Neural progenitor cell (in vitro differentiated cells): ENCODE measurements around the gene PRKAG3. TPM values are rescaled to one million over a fixed set of nuclear protein-coding genes. Genes with fewer than 3 reads are reported as not detected.
A peak's percentile ranks its signal among the peaks of the same experiment; 100 is the strongest.

Source experiments
- DNase-seq: peaks from one replicate; pipeline ENCODE4 v3.0.0-alpha.2; 2016; ENCODE audit warnings: low spot score
- H2AFZ ChIP-seq: fragments of 200-600 bp; sonication (generic); replicated peaks from 2 replicates; pipeline ENCODE4 v1.6.1; 2016; ENCODE audit warnings: antibody characterized with exemption
- H3F3A ChIP-seq: fragments of 200-600 bp; sonication (generic); 2 replicates; pipeline ENCODE4 v1.6.1; 2016; ENCODE audit warnings: antibody characterized with exemption, low read depth
- H3K27ac ChIP-seq: fragments of 200-600 bp; sonication (generic); 2 replicates; pipeline ENCODE4 v1.5.1; 2016; ENCODE audit warnings: mild to moderate bottlenecking
- H3K27me3 ChIP-seq: fragments of 200-600 bp; sonication (generic); 2 replicates; pipeline ENCODE4 v1.6.1; 2016; ENCODE audit warnings: mild to moderate bottlenecking, moderate library complexity
- H3K36me3 ChIP-seq: fragments of 200-600 bp; sonication (generic); 2 replicates; pipeline ENCODE4 v1.5.1; 2016
- H3K4me1 ChIP-seq: fragments of 200-600 bp; sonication (generic); 2 replicates; pipeline ENCODE4 v1.6.1; 2016; ENCODE audit warnings: mixed run types
- H3K4me2 ChIP-seq: fragments of 200-600 bp; sonication (generic); 2 replicates; pipeline ENCODE4 v1.6.1; 2016
- H3K4me3 ChIP-seq: fragments of 200-600 bp; sonication (generic); 2 replicates; pipeline ENCODE4 v1.5.1; 2016
- H3K79me2 ChIP-seq: fragments of 200-600 bp; sonication (generic); 2 replicates; pipeline ENCODE4 v1.6.1; 2016; ENCODE audit warnings: low read depth
- H3K9ac ChIP-seq: fragments of 200-600 bp; sonication (generic); 2 replicates; pipeline ENCODE4 v1.6.1; 2016
- H3K9me3 ChIP-seq: fragments of 200-600 bp; sonication (generic); 2 replicates; pipeline ENCODE4 v1.5.1; 2016; ENCODE audit warnings: low read depth
- H4K20me1 ChIP-seq: fragments of 200-600 bp; sonication (generic); 2 replicates; pipeline ENCODE4 v1.6.1; 2016; ENCODE audit warnings: low read depth
- H3K27ac Mint-ChIP-seq: 3 replicates; pipeline ENCODE4 v1.8.0; 2021; ENCODE audit warnings: mixed read lengths
- H3K27me3 Mint-ChIP-seq: 2 replicates; pipeline ENCODE4 v1.8.0; 2022; ENCODE audit warnings: low read depth, mild to moderate bottlenecking, inconsistent platforms, moderate library complexity, mixed read lengths; ENCODE audit not compliant: insufficient read depth
- H3K36me3 Mint-ChIP-seq: 3 replicates; pipeline ENCODE4 v1.8.0; 2021; ENCODE audit warnings: mixed read lengths
- H3K4me1 Mint-ChIP-seq: 3 replicates; pipeline ENCODE4 v1.8.0; 2021; ENCODE audit warnings: mixed read lengths
- H3K4me3 Mint-ChIP-seq: 3 replicates; pipeline ENCODE4 v1.8.0; 2021; ENCODE audit warnings: mild to moderate bottlenecking, moderate library complexity, mixed read lengths
- H3K9me3 Mint-ChIP-seq: 3 replicates; pipeline ENCODE4 v1.8.0; 2020; ENCODE audit warnings: mixed read lengths
- EZH2 ChIP-seq: fragments of 200-600 bp; sonication (generic); IDR thresholded peaks from 2 replicates; pipeline ENCODE4 v1.6.1; 2017; ENCODE audit warnings: antibody characterized with exemption, mild to moderate bottlenecking, moderate library complexity
- EZH2phosphoT487 ChIP-seq: fragments of 200-600 bp; sonication (generic); IDR thresholded peaks from 2 replicates; pipeline ENCODE4 v1.6.1; 2017; ENCODE audit warnings: antibody characterized with exemption
- total RNA-seq: library from RNA; depleted of rRNA; stranded (reverse); fragments of >200 nt; gene quantifications from 2 replicates; pipeline ENCODE4 v1.2.3, GENCODE V29; 2015; ENCODE audit warnings: low replicate concordance
- TF ChIP-seq, protein P1 (sequence below): fragments of 200-600 bp; sonication (generic); IDR thresholded peaks from 2 replicates; pipeline ENCODE4 v1.5.1; 2017; ENCODE audit warnings: antibody characterized with exemption, mild to moderate bottlenecking

The PRKAG3 gene
- total RNA-seq, 1 donor from 2014 or later = not detected

DNA sequence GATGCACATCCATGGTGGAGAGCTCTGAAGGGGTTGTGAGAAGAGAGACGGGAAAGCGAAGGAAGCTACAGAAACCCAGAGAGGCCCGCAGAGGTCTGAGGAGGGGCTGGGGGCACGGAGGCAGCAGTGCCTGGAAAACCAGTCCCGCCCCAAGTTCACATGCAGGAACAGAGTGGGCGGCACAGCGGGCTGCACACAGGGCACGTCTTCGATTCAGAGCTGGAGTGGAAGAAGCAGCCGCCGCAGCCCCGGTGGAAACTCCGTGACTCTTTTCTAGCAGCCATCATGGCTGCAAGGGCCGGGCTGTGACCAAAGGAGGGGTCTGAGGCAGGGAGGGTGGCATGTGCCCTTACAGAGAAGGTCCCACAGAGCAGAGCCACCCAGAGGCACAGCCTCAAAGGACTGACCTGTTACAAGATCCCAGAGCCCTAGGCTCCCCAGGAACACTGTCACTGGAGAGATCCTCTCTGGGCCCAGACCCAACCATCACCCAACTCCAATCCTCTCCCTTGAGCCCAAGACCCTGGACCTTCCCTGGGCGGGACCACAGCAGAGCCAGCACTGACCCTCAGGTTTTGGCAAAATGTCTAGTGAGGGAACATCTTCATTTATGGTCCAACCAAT is 10.7 kb downstream of the PRKAG3 start:
- H3K4me1 ChIP-seq = no peaks in the 10 kb centered on the region
- Mint-ChIP-seq H3K27ac (no peak overlapping the region), H3K4me3 (no peak overlapping the region)

DNA sequence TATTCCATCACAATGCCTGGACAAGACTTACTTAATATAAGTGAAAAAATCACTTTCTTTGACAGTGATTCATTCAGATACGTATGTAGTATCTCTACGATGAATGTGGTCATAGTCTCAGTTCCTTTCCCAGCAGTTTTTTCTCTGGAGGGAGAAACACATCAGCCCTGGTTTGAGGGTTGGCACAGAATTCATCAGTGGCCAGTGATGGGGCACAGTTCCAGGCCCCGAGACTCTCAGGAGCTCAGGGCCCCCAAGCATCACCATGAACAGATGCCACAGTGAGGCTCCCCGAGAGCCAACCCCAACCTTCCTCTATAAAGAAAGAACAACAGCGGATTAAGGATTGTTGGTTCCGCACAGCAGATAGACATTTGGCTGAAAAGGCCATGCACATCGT is 12.5 kb downstream of the PRKAG3 start:
- H3K4me1 Mint-ChIP-seq = peaks cover 3% of the 10 kb centered on the region
- H3K27ac ChIP-seq = no peak overlapping the region
- H3K27me3 Mint-ChIP-seq = peaks cover 5% of the 10 kb centered on the region
- no peak overlapping the region for H3K4me2 ChIP-seq
- no peaks in the 10 kb centered on the region for H3F3A ChIP-seq
- no peak overlapping the region for H3K27ac Mint-ChIP-seq
- no peaks in the 10 kb centered on the region for H4K20me1 ChIP-seq
- no peaks in the 10 kb centered on the region for H3K9me3 ChIP-seq
- H3K79me2 ChIP-seq = no peaks in the 10 kb centered on the region
- no peak overlapping the region for H3K4me3 ChIP-seq
- no peaks in the 10 kb centered on the region for H3K27me3 ChIP-seq
- DNase-seq = no peak
- H2AFZ ChIP-seq = no peak overlapping the region
- H3K36me3 ChIP-seq = no peaks in the 10 kb centered on the region
- H3K4me3 Mint-ChIP-seq = no peak overlapping the region
- H3K9ac ChIP-seq = no peak overlapping the region
- TF ChIP-seq, protein P1, sequence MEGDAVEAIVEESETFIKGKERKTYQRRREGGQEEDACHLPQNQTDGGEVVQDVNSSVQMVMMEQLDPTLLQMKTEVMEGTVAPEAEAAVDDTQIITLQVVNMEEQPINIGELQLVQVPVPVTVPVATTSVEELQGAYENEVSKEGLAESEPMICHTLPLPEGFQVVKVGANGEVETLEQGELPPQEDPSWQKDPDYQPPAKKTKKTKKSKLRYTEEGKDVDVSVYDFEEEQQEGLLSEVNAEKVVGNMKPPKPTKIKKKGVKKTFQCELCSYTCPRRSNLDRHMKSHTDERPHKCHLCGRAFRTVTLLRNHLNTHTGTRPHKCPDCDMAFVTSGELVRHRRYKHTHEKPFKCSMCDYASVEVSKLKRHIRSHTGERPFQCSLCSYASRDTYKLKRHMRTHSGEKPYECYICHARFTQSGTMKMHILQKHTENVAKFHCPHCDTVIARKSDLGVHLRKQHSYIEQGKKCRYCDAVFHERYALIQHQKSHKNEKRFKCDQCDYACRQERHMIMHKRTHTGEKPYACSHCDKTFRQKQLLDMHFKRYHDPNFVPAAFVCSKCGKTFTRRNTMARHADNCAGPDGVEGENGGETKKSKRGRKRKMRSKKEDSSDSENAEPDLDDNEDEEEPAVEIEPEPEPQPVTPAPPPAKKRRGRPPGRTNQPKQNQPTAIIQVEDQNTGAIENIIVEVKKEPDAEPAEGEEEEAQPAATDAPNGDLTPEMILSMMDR = no peak
- TF ChIP-seq EZH2 (no peak), EZH2phosphoT487 (no peak)
- H3K9me3 Mint-ChIP-seq = no peaks in the 10 kb centered on the region
- H3K4me1 ChIP-seq = no peaks in the 10 kb centered on the region
- H3K36me3 Mint-ChIP-seq = no peaks in the 10 kb centered on the region

More for the DNA sequence above, 10.7 kb downstream of the PRKAG3 start:
- Histone ChIP-seq H3K27me3 (no peaks in the 10 kb centered on the region), H3K9ac (no peak overlapping the region), H3K4me3 (no peak overlapping the region), H3K9me3 (no peaks in the 10 kb centered on the region), H3K4me2 (no peak overlapping the region), H4K20me1 (no peaks in the 10 kb centered on the region), H3K36me3 (no peaks in the 10 kb centered on the region), H3K79me2 (no peaks in the 10 kb centered on the region), H2AFZ (no peak overlapping the region), H3F3A (no peaks in the 10 kb centered on the region), H3K27ac (no peak overlapping the region)
- no peaks in the 10 kb centered on the region for H3K36me3 Mint-ChIP-seq
- peaks cover 3% of the 10 kb centered on the region for H3K4me1 Mint-ChIP-seq
- TF ChIP-seq EZH2 (no peak), EZH2phosphoT487 (no peak)
- TF ChIP-seq, protein P1 = no peak
- no peaks in the 10 kb centered on the region for H3K9me3 Mint-ChIP-seq
- H3K27me3 Mint-ChIP-seq = peaks cover 3% of the 10 kb centered on the region
- no peak for DNase-seq

DNA sequence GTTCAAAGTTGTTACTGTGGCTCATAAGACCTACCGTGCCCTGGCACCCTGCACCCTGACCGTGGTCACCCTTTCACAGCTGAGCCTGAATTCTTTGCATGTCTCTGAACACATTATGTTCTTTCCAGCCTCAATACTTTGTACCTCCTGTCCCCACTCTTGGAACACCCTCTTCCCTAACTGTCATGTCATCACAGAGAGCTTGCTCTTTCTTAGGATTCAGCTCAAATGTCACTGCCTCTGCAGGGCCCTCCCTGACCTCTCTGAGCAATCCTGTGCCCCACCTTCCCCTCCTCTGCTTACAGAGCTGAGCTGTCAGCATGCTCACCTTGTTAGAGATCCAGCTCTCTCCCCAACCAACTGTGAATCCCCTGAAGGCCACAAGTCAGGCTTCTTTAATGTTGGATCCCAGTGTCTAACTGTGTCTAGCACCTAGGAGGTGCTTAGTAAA is 15.0 kb downstream of the PRKAG3 start:
- Histone ChIP-seq H3K4me1 (no peaks in the 10 kb centered on the region), H3K27ac (no peak overlapping the region), H3K9ac (no peak overlapping the region), H3F3A (no peaks in the 10 kb centered on the region), H3K79me2 (no peaks in the 10 kb centered on the region), H3K27me3 (no peaks in the 10 kb centered on the region), H3K36me3 (no peaks in the 10 kb centered on the region), H3K9me3 (no peaks in the 10 kb centered on the region), H2AFZ (no peak overlapping the region), H4K20me1 (no peaks in the 10 kb centered on the region), H3K4me2 (no peak overlapping the region), H3K4me3 (no peak overlapping the region)
- Mint-ChIP-seq H3K27me3 (peaks cover 5% of the 10 kb centered on the region), H3K9me3 (no peaks in the 10 kb centered on the region), H3K36me3 (no peaks in the 10 kb centered on the region), H3K4me1 (no peaks in the 10 kb centered on the region), H3K4me3 (no peak overlapping the region), H3K27ac (peak overlapping the region; percentile 12)
- TF ChIP-seq EZH2 (no peak), EZH2phosphoT487 (no peak)
- TF ChIP-seq, protein P1 = no peak
- DNase-seq = no peak
